Measurements from ENCODE around the gene KITLG.

- TF ChIP-seq CTCF (IDR thresholded peaks at IDR 0.05) (no peak), POLR2A (IDR thresholded peaks at IDR 0.05) (no peak)
These were observed 6.0 kb downstream of the KITLG start for GRCh38 chr12:88574278-88574677.
